SU-DHL-6 (cell line): ENCODE measurements around the gene KRTAP10-8.

Experiments used
- CTCF ChIP-seq: fragments of 200-600 bp; sonication (generic); IDR thresholded peaks from one replicate; pipeline ENCODE4 v1.5.1; 2017; ENCODE audit warnings: antibody characterized with exemption, mild to moderate bottlenecking, low read length, moderate library complexity; ENCODE audit not compliant: insufficient read depth, poor library complexity, severe bottlenecking
- EZH2phosphoT487 ChIP-seq: fragments of 200-600 bp; sonication (generic), shearing (Covaris generic); conservative IDR thresholded peaks from 2 replicates; pipeline ENCODE4 v1.6.1; 2018; ENCODE audit warnings: mild to moderate bottlenecking, antibody characterized with exemption, low read length, moderate library complexity, mixed read lengths

- TF ChIP-seq CTCF: no peak
- TF ChIP-seq EZH2phosphoT487: no peak
Observed at GRCh38 chr21:44650265-44650972, 38.5 kb downstream of the KRTAP10-8 start.
